A673 (cell line): ENCODE results near the gene TMEM217. TPM values are rescaled to one million over a fixed set of nuclear protein-coding genes. Genes with fewer than 3 reads are reported as not detected.

Source experiments
- BruUV-seq: library from RNA; stranded (reverse); fragments of 400-500 nt; replicated peaks from 2 replicates; lab custom pipeline; 2021; lab: Mats Ljungman, UMichigan
- CTCF ChIA-PET: fragments of 300-600 bp; sonication (Branson Sonifier 250); formaldehyde crosslinking; loops from one replicate; lab custom pipeline; 2022; ENCODE audit warnings: antibody characterized with exemption; lab: Charles Lee
- POLR2A ChIA-PET: fragments of 300-600 bp; sonication (Branson Sonifier 250); formaldehyde crosslinking; loops from one replicate; lab custom pipeline; 2022; ENCODE audit warnings: antibody characterized with exemption; ENCODE audit not compliant: low non-redundant PET; lab: Charles Lee
- DNase-seq: peaks from one replicate; pipeline ENCODE4 v3.0.0-alpha.2; 2015; ENCODE audit warnings: low spot score
- H3K27ac ChIP-seq: fragments of 200-600 bp; sonication (generic); 2 replicates; pipeline ENCODE4 v1.5.1; 2016; ENCODE audit warnings: mixed run types, low read depth, mild to moderate bottlenecking, mixed read lengths, antibody characterized with exemption, low read length; ENCODE audit not compliant: poor library complexity, severe bottlenecking
- H3K27me3 ChIP-seq: fragments of 200-600 bp; sonication (generic); replicated peaks from 2 replicates; pipeline ENCODE4 v1.6.1; 2017; ENCODE audit warnings: mixed run types, low read depth, mild to moderate bottlenecking, mixed read lengths, antibody characterized with exemption, low read length; ENCODE audit not compliant: insufficient read depth, poor library complexity
- H3K36me3 ChIP-seq: fragments of 200-600 bp; sonication (generic); 2 replicates; pipeline ENCODE4 v1.6.1; 2016; ENCODE audit warnings: mixed run types, mild to moderate bottlenecking, mixed read lengths, antibody characterized with exemption, low read length; ENCODE audit not compliant: insufficient read depth, poor library complexity, severe bottlenecking
- H3K4me1 ChIP-seq: fragments of 200-600 bp; sonication (generic); 2 replicates; pipeline ENCODE4 v1.6.1; 2017; ENCODE audit warnings: mixed run types, mild to moderate bottlenecking, mixed read lengths, antibody characterized with exemption, low read length; ENCODE audit not compliant: insufficient read depth, poor library complexity, severe bottlenecking
- H3K4me3 ChIP-seq: fragments of 200-600 bp; sonication (generic); 2 replicates; pipeline ENCODE4 v1.5.1; 2016; ENCODE audit warnings: low read depth, mixed run types, mild to moderate bottlenecking, mixed read lengths, low read length; ENCODE audit not compliant: poor library complexity, severe bottlenecking
- H3K9me3 ChIP-seq: fragments of 200-600 bp; sonication (generic); 2 replicates; pipeline ENCODE4 v1.6.1; 2016; ENCODE audit warnings: mixed run types, low read depth, mild to moderate bottlenecking, mixed read lengths, antibody characterized with exemption, low read length; ENCODE audit not compliant: poor library complexity, severe bottlenecking
- CTCF ChIP-seq: fragments of 300-800, 200-600 bp; sonication (generic); conservative IDR thresholded peaks from 2 replicates; pipeline ENCODE4 v1.5.1; 2017; ENCODE audit warnings: low read depth, mild to moderate bottlenecking, antibody characterized with exemption, low read length, moderate library complexity, mixed read lengths
- EZH2 ChIP-seq: fragments of 200-600 bp; sonication (generic); IDR thresholded peaks from 2 replicates; pipeline ENCODE4 v1.6.1; 2017; ENCODE audit warnings: borderline replicate concordance, low read depth, mild to moderate bottlenecking, mixed read lengths, antibody characterized with exemption, low read length; ENCODE audit not compliant: poor library complexity, severe bottlenecking
- intact Hi-C: fragments of 100-400 bp; cut with micrococcal nuclease; formaldehyde crosslinking; loops from one replicate; pipeline ENCODE4 v1.10.0; 2022; ENCODE audit not compliant: unreplicated experiment
- total RNA-seq: library from RNA; stranded (reverse); gene quantifications from 2 replicates; pipeline ENCODE4 v1.2.3, GENCODE V29; 2021

TMEM217 gene
- total RNA-seq, 1 experiment from 2014 or later = 0.37 TPM

- POLR2A ChIA-PET = no interaction called here
- Histone ChIP-seq H3K4me1 (no peaks in the 10 kb centered on the region), H3K36me3 (no peaks in the 10 kb centered on the region), H3K4me3 (no peak overlapping the region), H3K9me3 (no peaks in the 10 kb centered on the region), H3K27me3 (no peaks in the 10 kb centered on the region), H3K27ac (no peak overlapping the region)
- CTCF ChIA-PET = no interaction called here
- TF ChIP-seq EZH2 (no peak), CTCF (no peak)
- intact Hi-C loops = no loop called here
- no TSS peak for BruUV-seq
- no peak for DNase-seq
Measured at GRCh38 chr6:37205175-37205996, 52.6 kb downstream of the TMEM217 start.

- CTCF ChIA-PET = interaction anchor here (0.6 kb wide), 1 partner anchor 192 kb away, joined by 4 read pairs; no protein-coding TSS in a partner anchor
- no peak for DNase-seq
- Histone ChIP-seq H3K4me3 (no peak overlapping the region), H3K36me3 (no peaks in the 10 kb centered on the region), H3K9me3 (no peaks in the 10 kb centered on the region), H3K27me3 (no peaks in the 10 kb centered on the region), H3K27ac (no peak overlapping the region), H3K4me1 (no peaks in the 10 kb centered on the region)
- POLR2A ChIA-PET = no interaction called here
- no TSS peak for BruUV-seq
- no peak for TF ChIP-seq EZH2
- no peak for TF ChIP-seq CTCF
- intact Hi-C loops = no loop called here
Measured at GRCh38 chr6:37204014-37204751, 53.8 kb downstream of the TMEM217 start.

GRCh38 chr6:37202788-37203491 is 55.0 kb downstream of the TMEM217 start:
- no TSS peak for BruUV-seq
- TF ChIP-seq EZH2 (no peak), CTCF (no peak)
- no peak overlapping the region for H3K27ac ChIP-seq
- no peaks in the 10 kb centered on the region for H3K4me1 ChIP-seq
- ChIA-PET POLR2A (no interaction called here), CTCF (no interaction called here)
- H3K9me3 ChIP-seq = no peaks in the 10 kb centered on the region
- intact Hi-C loops = no loop called here
- H3K27me3 ChIP-seq = no peaks in the 10 kb centered on the region
- H3K4me3 ChIP-seq = no peak overlapping the region
- no peak for DNase-seq
- no peaks in the 10 kb centered on the region for H3K36me3 ChIP-seq
